Stomach (tissue), 4 donors: Measurements from ENCODE around the gene SMIM11.

Experiments used
- CTCF ChIP-seq, 7 experiments: fragments of 450-650 bp in 4 of 7; fragments of 200-600 bp in 3 of 7; sonication (generic) in 3 of 7; IDR thresholded peaks; one replicate each; pipeline ENCODE4 v1.5.1; 2016 to 2019; ENCODE audit warnings: antibody characterized with exemption in 7 of 7, control low read depth in 2 of 7, mild to moderate bottlenecking in 1 of 7
- EP300 ChIP-seq: sonication (generic); formaldehyde crosslinking; IDR thresholded peaks from one replicate; pipeline ENCODE4 v1.6.1; 2017; ENCODE audit warnings: antibody characterized with exemption
- POLR2A ChIP-seq, 4 donors: fragments of 450-650 bp; IDR thresholded peaks; one replicate each; pipeline ENCODE4 v1.6.1; 2016; ENCODE audit warnings: antibody characterized with exemption in 4 of 4, control low read depth in 2 of 4, mild to moderate bottlenecking in 1 of 4, moderate library complexity in 1 of 4
- POLR2AphosphoS5 ChIP-seq, 3 donors: sonication (generic); formaldehyde crosslinking; IDR thresholded peaks; one replicate each; pipeline ENCODE4 v1.6.1; 2016; ENCODE audit warnings: antibody characterized with exemption in 3 of 3

- TF ChIP-seq CTCF (IDR thresholded peaks at IDR 0.05) (no peak), POLR2A (IDR thresholded peaks at IDR 0.05) (no peak), POLR2AphosphoS5 (IDR thresholded peaks at IDR 0.05) (no peak), EP300 (no peak)
Observed at GRCh38 chr21:34360488-34361241, 14.6 kb upstream of the SMIM11 start.
